ENCODE results near the gene LTBP1. TPM values are rescaled to one million over a fixed set of nuclear protein-coding genes. Genes with fewer than 3 reads are reported as not detected.

The LTBP1 gene
- total and polyA plus RNA-seq, 11 donors: 23.5 to 150 (median 102) TPM

Small RNAs within 50 kb of the gene (microRNA-seq; reads per million reads assigned to microRNA genes)
- gene MIR4430: 0 reads per million in 4 donors
